NCI-H146 treated with DMSO at 0.1 percent for 48 hours (cell line): ENCODE measurements around the gene RNU7-1.
"Not testable (repeated sequence)": the region's sequence is repeated elsewhere in the genome, so short reads cannot be mapped to it uniquely, and the experiment has no call there.

Experiments used
- DNase-seq: peaks from one replicate; lab custom pipeline; 2025; ENCODE audit not compliant: unreplicated experiment; lab: John Stamatoyannopoulos, UW

RNU7-1 gene

GRCh38 chr12:6943722-6944380 lies at the start of gene RNU7-1, which contains the start of gene C12orf57:
TSS of gene RNU7-1 (plus strand) at chr12:6943816.
TSS of gene C12orf57 (plus strand) at chr12:6944022. CDS start at chr12:6944122, 100 bp downstream.
- DNase-seq, result peak; percentile 100

- DNase-seq, result no peak
These were observed 49.3 kb upstream of the RNU7-1 start for GRCh38 chr12:6894321-6894720.

- no peak for DNase-seq
These were observed 46.7 kb upstream of the RNU7-1 start for GRCh38 chr12:6896846-6897435.

GRCh38 chr12:6899427-6899826 lies 44.2 kb upstream of the RNU7-1 start:
- no peak for DNase-seq

- DNase-seq, result peak; percentile 78
These were observed 43.6 kb upstream of the RNU7-1 start for GRCh38 chr12:6899837-6900519.

GRCh38 chr12:6902448-6902847 lies 41.2 kb upstream of the RNU7-1 start:
- no peak for DNase-seq

- DNase-seq, result no peak
These were observed 39.9 kb upstream of the RNU7-1 start for GRCh38 chr12:6903722-6904121.

GRCh38 chr12:6904280-6905276 lies 39.0 kb upstream of the RNU7-1 start, which contains the start of gene LRRC23:
TSS of gene LRRC23 (plus strand) at chr12:6904822. CDS start at chr12:6905634, 812 bp downstream.
- DNase-seq, result peak; percentile 100

GRCh38 chr12:6905414-6906040 lies 38.1 kb upstream of the RNU7-1 start:
- no peak for DNase-seq

GRCh38 chr12:6908141-6908540 lies 35.5 kb upstream of the RNU7-1 start:
- DNase-seq, result not testable (repeated sequence)

GRCh38 chr12:6909421-6910145 lies 34.0 kb upstream of the RNU7-1 start:
- no peak for DNase-seq

- no peak for DNase-seq
These were observed 31.3 kb upstream of the RNU7-1 start for GRCh38 chr12:6912164-6912935.

GRCh38 chr12:6914246-6914946 lies 29.2 kb upstream of the RNU7-1 start, which contains the start of gene ENO2:
TSS of gene ENO2 (plus strand) at chr12:6914580. CDS start at chr12:6915833, 1,253 bp downstream.
- DNase-seq, result peak; percentile 74

- no peak for DNase-seq
These were observed 28.4 kb upstream of the RNU7-1 start for GRCh38 chr12:6914947-6915788.

GRCh38 chr12:6915789-6916285 lies 27.8 kb upstream of the RNU7-1 start:
- no peak for DNase-seq

- no peak for DNase-seq
These were observed 27.0 kb upstream of the RNU7-1 start for GRCh38 chr12:6916426-6917200.
